ENCODE data around the gene TIGIT. TPM values are rescaled to one million over a fixed set of nuclear protein-coding genes. Genes with fewer than 3 reads are reported as not detected.

The TIGIT gene
- total and polyA plus RNA-seq, 7 experiments from 2014 or later: 0.63 to 14.9 (median 2.8) TPM

DNA sequence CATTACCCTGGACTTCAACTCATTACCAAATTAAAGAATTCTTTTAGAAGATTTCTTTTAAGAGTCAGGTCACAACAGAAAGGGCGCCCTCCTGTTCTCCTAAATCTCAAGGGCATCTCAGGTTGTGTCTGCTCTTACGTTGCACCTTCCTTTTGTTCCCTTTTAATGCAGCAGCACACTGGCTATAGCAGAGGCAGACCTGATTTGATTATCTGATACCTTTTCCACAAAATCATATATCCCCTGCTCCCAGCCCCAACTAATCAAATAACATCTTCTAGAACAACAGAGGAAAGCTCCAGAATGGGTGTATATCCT lies 40.1 kb downstream of the TIGIT start:
- peaks cover 0 to 8% (median 0%) of the 10 kb centered on the region in 3 experiments for H3K36me3 ChIP-seq (ENCODE audit: control insufficient read depth in 2 of 3, insufficient read depth in 3 of 3, low read length in 3 of 3)
- H3K27ac ChIP-seq (ENCODE audit: low read depth, low read length): no peak overlapping the region
- no peak overlapping the region for H3K4me3 Mint-ChIP-seq
- peaks cover 0 to 30% (median 5%) of the 10 kb centered on the region in 7 donors for H3K4me1 Mint-ChIP-seq
- no peak overlapping the region for H3K27ac Mint-ChIP-seq
- CTCF ChIA-PET: interaction anchor here (1.4 kb wide), 1 partner anchor 182 kb away, joined by 3 read pairs; no protein-coding TSS in a partner anchor
- no peak overlapping the region for H3K4me3 ChIP-seq (ENCODE audit: low read length)
- peaks cover 0 to 10% (median 0%) of the 10 kb centered on the region in 11 donors for H3K9me3 Mint-ChIP-seq
- DNase-seq (no peak), ATAC-seq (no peak)
- peaks cover 11 to 65% (median 49%) of the 10 kb centered on the region in 5 donors for H3K36me3 Mint-ChIP-seq
- intact Hi-C loops (cut with micrococcal nuclease): no loop called here
- peaks cover 0 to 35% of the 10 kb centered on the region in 2 donors for H3K4me1 ChIP-seq (ENCODE audit: control insufficient read depth in 2 of 2, insufficient read depth in 2 of 2, low read length in 2 of 2)
- H3K9me3 ChIP-seq (ENCODE audit: control insufficient read depth in 2 of 3, low read length in 3 of 3): no peaks in the 10 kb centered on the region
- POLR2A ChIA-PET: no interaction called here
- H3K27me3 Mint-ChIP-seq: no peaks in the 10 kb centered on the region
- no peaks in the 10 kb centered on the region for H3K27me3 ChIP-seq (ENCODE audit: control insufficient read depth in 2 of 2, insufficient read depth in 2 of 2, low read length in 2 of 2)

- Mint-ChIP-seq H3K4me3 (no peak overlapping the region), H3K4me1 (peaks cover 0 to 25% (median 4%) of the 10 kb centered on the region in 7 donors), H3K27ac (peak overlapping the region in 1 of 9 donors; percentile 9), H3K36me3 (peaks cover 15 to 72% (median 48%) of the 10 kb centered on the region in 5 donors), H3K27me3 (no peaks in the 10 kb centered on the region), H3K9me3 (peaks cover 0 to 8% (median 0%) of the 10 kb centered on the region in 11 donors)
- DNase-seq (peak in 2 of 9 donors; percentile 2 to 4), ATAC-seq (no peak)
- Histone ChIP-seq H3K9me3 (ENCODE audit: control insufficient read depth in 2 of 3, low read length in 3 of 3) (no peaks in the 10 kb centered on the region), H3K27me3 (ENCODE audit: control insufficient read depth in 2 of 2, insufficient read depth in 2 of 2, low read length in 2 of 2) (no peaks in the 10 kb centered on the region), H3K27ac (ENCODE audit: low read depth, low read length) (no peak overlapping the region), H3K36me3 (ENCODE audit: control insufficient read depth in 2 of 3, insufficient read depth in 3 of 3, low read length in 3 of 3) (peaks cover 0 to 20% (median 0%) of the 10 kb centered on the region in 3 experiments), H3K4me3 (ENCODE audit: low read length) (no peak overlapping the region), H3K4me1 (ENCODE audit: control insufficient read depth in 2 of 2, insufficient read depth in 2 of 2, low read length in 2 of 2) (peaks cover 0 to 38% of the 10 kb centered on the region in 2 donors)
- POLR2A ChIA-PET: interaction anchor here (1.4 kb wide), 1 partner anchor 123 kb away, joined by 3 read pairs; no protein-coding TSS in a partner anchor
- intact Hi-C loops (cut with micrococcal nuclease): loop anchor here in 1 of 2 donors (1.0 kb wide), 4 partner anchors 45 to 600 kb away; no protein-coding TSS in a partner anchor
- CTCF ChIA-PET: interaction anchor here (0.8 to 1.8 kb wide), 3 partner anchors 12 to 184 kb away, joined by 3 to 11 read pairs (median 3); no protein-coding TSS in a partner anchor
These were observed 42.4 kb downstream of the TIGIT start for GRCh38 chr3:114336122-114336697.

DNA sequence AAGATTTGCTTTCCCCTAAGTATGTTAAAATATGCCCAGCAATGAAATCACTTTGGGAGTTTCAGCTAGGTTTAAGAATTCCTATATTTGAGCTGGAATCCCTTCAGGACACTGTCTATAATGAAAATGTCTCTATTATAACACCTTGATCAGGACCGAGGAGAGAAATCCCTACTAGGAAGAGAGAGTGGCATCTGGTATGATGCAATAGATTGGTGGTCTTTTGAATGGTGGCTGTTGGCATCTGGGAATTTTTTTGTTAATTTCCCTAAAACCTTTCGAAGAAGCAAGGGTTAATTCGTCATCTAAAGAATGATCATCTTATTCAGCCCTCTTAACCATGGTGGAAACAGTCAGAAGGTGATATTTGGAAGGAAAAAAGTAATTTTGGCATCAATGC lies 43.0 kb downstream of the TIGIT start:
- intact Hi-C loops (cut with micrococcal nuclease): loop anchor here in 1 of 2 donors (1.0 kb wide), 4 partner anchors 46 to 601 kb away; no protein-coding TSS in a partner anchor
- no peak overlapping the region for H3K27ac ChIP-seq (ENCODE audit: low read depth, low read length)
- peak overlapping the region in 1 of 9 donors; percentile 9 for H3K27ac Mint-ChIP-seq
- H3K4me1 ChIP-seq (ENCODE audit: control insufficient read depth in 2 of 2, insufficient read depth in 2 of 2, low read length in 2 of 2): peaks cover 0 to 32% of the 10 kb centered on the region in 2 donors
- peaks cover 0 to 20% (median 0%) of the 10 kb centered on the region in 3 experiments for H3K36me3 ChIP-seq (ENCODE audit: control insufficient read depth in 2 of 3, insufficient read depth in 3 of 3, low read length in 3 of 3)
- no peak for ATAC-seq
- peaks cover 0 to 8% (median 0%) of the 10 kb centered on the region in 11 donors for H3K9me3 Mint-ChIP-seq
- ChIA-PET CTCF (interaction anchor here (0.9 to 1.8 kb wide), 2 partner anchors 119 to 184 kb away, joined by 3 to 11 read pairs; no protein-coding TSS in a partner anchor), POLR2A (interaction anchor here (1.4 kb wide), 1 partner anchor 123 kb away, joined by 3 read pairs; no protein-coding TSS in a partner anchor)
- H3K27me3 ChIP-seq (ENCODE audit: control insufficient read depth in 2 of 2, insufficient read depth in 2 of 2, low read length in 2 of 2): no peaks in the 10 kb centered on the region
- no peak overlapping the region for H3K4me3 Mint-ChIP-seq
- no peaks in the 10 kb centered on the region for H3K9me3 ChIP-seq (ENCODE audit: control insufficient read depth in 2 of 3, low read length in 3 of 3)
- no peak for DNase-seq
- H3K36me3 Mint-ChIP-seq: peaks cover 10 to 71% (median 43%) of the 10 kb centered on the region in 5 donors
- no peak overlapping the region for H3K4me3 ChIP-seq (ENCODE audit: low read length)
- H3K4me1 Mint-ChIP-seq: peaks cover 0 to 25% (median 4%) of the 10 kb centered on the region in 7 donors
- no peaks in the 10 kb centered on the region for H3K27me3 Mint-ChIP-seq

GRCh38 chr3:114338651-114339357 lies 45.0 kb downstream of the TIGIT start:
- H3K4me3 ChIP-seq (ENCODE audit: low read length): no peak overlapping the region
- Mint-ChIP-seq H3K4me1 (peaks cover 0 to 17% (median 4%) of the 10 kb centered on the region in 7 donors), H3K4me3 (peak overlapping the region in 2 of 10 donors; percentile 23 to 59), H3K27me3 (no peaks in the 10 kb centered on the region), H3K36me3 (peaks cover 10 to 70% (median 39%) of the 10 kb centered on the region in 5 donors), H3K27ac (peak overlapping the region in 1 of 9 donors; percentile 82), H3K9me3 (peaks cover 0 to 3% (median 0%) of the 10 kb centered on the region in 11 donors)
- no peak for ATAC-seq
- H3K4me1 ChIP-seq (ENCODE audit: control insufficient read depth in 2 of 2, insufficient read depth in 2 of 2, low read length in 2 of 2): peaks cover 0 to 13% of the 10 kb centered on the region in 2 donors
- H3K9me3 ChIP-seq (ENCODE audit: control insufficient read depth in 2 of 3, low read length in 3 of 3): no peaks in the 10 kb centered on the region
- CTCF ChIA-PET: no interaction called here
- no peaks in the 10 kb centered on the region for H3K27me3 ChIP-seq (ENCODE audit: control insufficient read depth in 2 of 2, insufficient read depth in 2 of 2, low read length in 2 of 2)
- DNase-seq: no peak
- POLR2A ChIA-PET: interaction anchor here (0.7 kb wide), 1 partner anchor 51 kb away, joined by 6 read pairs; no protein-coding TSS in a partner anchor
- intact Hi-C loops (cut with micrococcal nuclease): loop anchor here in 1 of 2 donors (1.0 kb wide), 1 partner anchor 126 kb away; no protein-coding TSS in a partner anchor
- H3K36me3 ChIP-seq (ENCODE audit: control insufficient read depth in 2 of 3, insufficient read depth in 3 of 3, low read length in 3 of 3): peaks cover 0 to 20% (median 0%) of the 10 kb centered on the region in 3 experiments
- no peak overlapping the region for H3K27ac ChIP-seq (ENCODE audit: low read depth, low read length)

DNA sequence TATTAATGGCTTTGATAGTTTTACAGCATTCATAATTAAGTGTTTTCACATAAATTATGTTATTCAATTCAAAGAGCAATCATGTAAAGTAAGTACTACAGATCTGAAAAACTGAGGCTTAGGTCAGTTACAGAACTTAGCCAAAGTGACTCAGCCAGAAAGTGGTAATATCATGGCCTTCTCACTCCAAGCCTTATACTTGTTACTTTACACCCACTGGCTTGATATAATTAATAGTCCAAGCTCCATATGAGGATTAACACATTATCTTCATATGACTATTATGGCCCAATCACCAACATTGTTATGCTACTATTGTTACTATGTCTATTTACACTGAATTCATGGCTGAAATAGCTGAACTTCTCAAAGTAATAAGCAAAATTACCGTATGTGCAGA lies 50.7 kb downstream of the TIGIT start:
- Histone ChIP-seq H3K36me3 (ENCODE audit: control insufficient read depth in 2 of 3, insufficient read depth in 3 of 3, low read length in 3 of 3) (peaks cover 0 to 11% (median 0%) of the 10 kb centered on the region in 3 experiments), H3K27ac (ENCODE audit: low read depth, low read length) (no peak overlapping the region), H3K27me3 (ENCODE audit: control insufficient read depth in 2 of 2, insufficient read depth in 2 of 2, low read length in 2 of 2) (no peaks in the 10 kb centered on the region), H3K9me3 (ENCODE audit: control insufficient read depth in 2 of 3, low read length in 3 of 3) (no peaks in the 10 kb centered on the region), H3K4me3 (ENCODE audit: low read length) (no peak overlapping the region), H3K4me1 (ENCODE audit: control insufficient read depth in 2 of 2, insufficient read depth in 2 of 2, low read length in 2 of 2) (no peaks in the 10 kb centered on the region)
- ATAC-seq: no peak
- H3K27me3 Mint-ChIP-seq: no peaks in the 10 kb centered on the region
- H3K4me3 Mint-ChIP-seq: no peak overlapping the region
- CTCF ChIA-PET: no interaction called here
- intact Hi-C loops (cut with micrococcal nuclease): no loop called here
- H3K9me3 Mint-ChIP-seq: no peaks in the 10 kb centered on the region
- no peak for DNase-seq
- no peak overlapping the region for H3K27ac Mint-ChIP-seq
- POLR2A ChIA-PET: no interaction called here
- H3K4me1 Mint-ChIP-seq: peaks cover 0 to 10% (median 6%) of the 10 kb centered on the region in 7 donors
- H3K36me3 Mint-ChIP-seq: peaks cover 2 to 73% (median 39%) of the 10 kb centered on the region in 5 donors

DNA sequence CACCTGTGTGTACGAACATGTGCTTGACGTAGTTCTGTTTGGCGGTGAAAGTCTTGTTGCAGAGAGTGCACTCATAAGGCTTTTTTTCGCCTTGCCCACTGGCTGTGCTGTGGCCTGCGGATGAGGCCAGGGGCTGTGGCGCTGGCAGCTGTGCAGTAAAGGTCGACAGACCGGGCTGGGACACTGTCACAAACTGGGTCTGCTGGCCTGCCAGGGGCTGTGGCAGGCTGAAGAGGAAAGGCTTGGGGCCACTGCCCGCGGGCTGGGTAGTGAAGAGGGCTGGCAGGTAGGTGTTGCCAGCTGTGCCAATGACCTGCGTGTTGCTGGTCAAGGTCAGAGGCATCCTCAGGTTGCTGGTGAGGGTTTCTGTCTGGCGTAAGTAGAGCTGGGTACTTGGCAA lies 56.4 kb downstream of the TIGIT start:
- H3K27me3 Mint-ChIP-seq: no peaks in the 10 kb centered on the region
- Histone ChIP-seq H3K9me3 (ENCODE audit: control insufficient read depth in 2 of 3, low read length in 3 of 3) (no peaks in the 10 kb centered on the region), H3K4me1 (ENCODE audit: control insufficient read depth in 2 of 2, insufficient read depth in 2 of 2, low read length in 2 of 2) (no peaks in the 10 kb centered on the region), H3K4me3 (ENCODE audit: low read length) (no peak overlapping the region), H3K27ac (ENCODE audit: low read depth, low read length) (no peak overlapping the region), H3K27me3 (ENCODE audit: control insufficient read depth in 2 of 2, insufficient read depth in 2 of 2, low read length in 2 of 2) (no peaks in the 10 kb centered on the region), H3K36me3 (ENCODE audit: control insufficient read depth in 2 of 3, insufficient read depth in 3 of 3, low read length in 3 of 3) (peaks cover 0 to 28% (median 0%) of the 10 kb centered on the region in 3 experiments)
- H3K36me3 Mint-ChIP-seq: peaks cover 0 to 59% (median 39%) of the 10 kb centered on the region in 5 donors
- no peak for DNase-seq
- ATAC-seq: no peak
- intact Hi-C loops (cut with micrococcal nuclease): no loop called here
- peaks cover 0 to 12% (median 6%) of the 10 kb centered on the region in 7 donors for H3K4me1 Mint-ChIP-seq
- ChIA-PET CTCF (no interaction called here), POLR2A (no interaction called here)
- H3K4me3 Mint-ChIP-seq: no peak overlapping the region
- H3K9me3 Mint-ChIP-seq: no peaks in the 10 kb centered on the region
- H3K27ac Mint-ChIP-seq: no peak overlapping the region
